HG02840 (cell line): ENCODE results near the gene CCDC190.
"Not testable (repeated sequence)": the region's sequence is repeated elsewhere in the genome, so short reads cannot be mapped to it uniquely, and the experiment has no call there.

Experiments
- ATAC-seq: cut with Tn5 transposase; IDR thresholded peaks from one replicate; pipeline ENCODE4 v1.9.1; 2021; ENCODE audit warnings: mild to moderate bottlenecking, moderate library complexity, moderate number of reproducible peaks; ENCODE audit not compliant: unreplicated experiment, low FRiP score

CCDC190 gene

DNA sequence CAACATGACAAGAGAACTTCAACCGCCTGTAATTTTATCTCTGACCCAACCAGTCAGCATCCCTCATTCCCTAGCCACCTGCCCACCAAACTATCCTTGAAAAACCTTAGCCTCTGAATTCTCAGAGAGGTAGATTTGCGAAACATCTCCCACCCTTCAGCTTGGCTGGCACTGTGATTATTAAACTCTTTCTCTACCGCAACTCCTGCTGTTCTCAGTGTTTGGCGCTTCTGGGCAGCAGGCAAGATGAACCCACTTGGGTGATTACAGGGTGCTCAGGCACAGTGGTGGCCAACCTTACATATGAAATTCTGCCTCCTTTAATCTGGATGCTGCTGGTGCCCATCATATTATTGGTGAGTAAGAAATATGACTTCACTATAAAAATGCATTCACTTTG, 22.1 kb downstream of the CCDC190 start:
- ATAC-seq, result no peak

DNA sequence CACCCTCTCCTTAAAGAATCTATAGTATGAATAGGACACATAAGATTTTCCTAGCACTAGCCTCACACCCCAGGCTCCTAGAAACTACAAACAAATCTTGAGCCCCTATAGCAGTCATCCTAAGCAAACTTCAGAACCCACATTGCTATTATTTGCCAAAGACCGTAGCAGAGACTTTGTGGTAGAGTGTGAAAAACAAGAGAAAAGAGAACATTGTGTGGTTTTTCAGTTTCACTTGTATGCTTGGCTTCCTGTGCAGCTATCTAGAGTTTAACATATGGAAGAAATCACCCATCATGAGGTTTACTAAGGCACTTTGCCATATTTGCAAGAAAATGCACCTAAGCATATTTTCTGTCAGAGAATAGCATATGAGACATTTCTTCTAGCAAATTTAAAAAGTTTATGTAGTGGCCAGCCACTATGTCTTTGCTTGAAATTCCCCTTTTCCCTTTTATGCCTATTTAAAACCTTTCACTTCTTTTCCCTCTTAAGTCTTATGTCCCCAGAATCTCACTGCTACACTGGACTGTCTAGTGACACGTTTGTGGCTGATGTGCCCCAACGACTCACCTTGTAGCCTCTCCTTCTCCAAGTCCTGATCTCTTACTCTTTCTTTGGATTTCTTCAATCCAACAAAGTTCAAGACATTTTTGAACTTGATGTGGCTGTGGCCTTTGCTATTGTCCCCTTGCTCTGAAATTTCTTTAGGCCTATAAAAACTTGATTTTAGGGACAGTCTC, 25.6 kb downstream of the CCDC190 start:
- peak; percentile 71 for ATAC-seq

DNA sequence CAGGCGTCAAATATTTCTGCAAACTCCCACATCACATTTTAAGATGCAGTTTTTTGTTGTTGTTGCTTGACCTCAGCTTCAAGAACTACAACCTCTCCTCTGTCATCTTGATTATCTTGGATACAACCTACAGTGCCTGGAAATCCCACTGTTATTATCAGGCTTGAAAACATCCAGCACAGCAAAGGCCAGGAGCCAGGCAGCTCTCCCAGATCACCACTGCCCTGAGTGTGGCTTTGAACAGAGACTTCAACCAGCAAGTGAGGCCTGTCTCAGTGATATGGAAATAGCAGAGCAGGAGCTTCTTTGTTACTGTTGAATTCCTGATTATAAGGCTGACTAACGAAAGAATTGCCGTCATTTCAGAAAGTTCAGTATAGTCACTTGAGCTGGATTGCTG, 28.5 kb downstream of the CCDC190 start:
- no peak for ATAC-seq

DNA sequence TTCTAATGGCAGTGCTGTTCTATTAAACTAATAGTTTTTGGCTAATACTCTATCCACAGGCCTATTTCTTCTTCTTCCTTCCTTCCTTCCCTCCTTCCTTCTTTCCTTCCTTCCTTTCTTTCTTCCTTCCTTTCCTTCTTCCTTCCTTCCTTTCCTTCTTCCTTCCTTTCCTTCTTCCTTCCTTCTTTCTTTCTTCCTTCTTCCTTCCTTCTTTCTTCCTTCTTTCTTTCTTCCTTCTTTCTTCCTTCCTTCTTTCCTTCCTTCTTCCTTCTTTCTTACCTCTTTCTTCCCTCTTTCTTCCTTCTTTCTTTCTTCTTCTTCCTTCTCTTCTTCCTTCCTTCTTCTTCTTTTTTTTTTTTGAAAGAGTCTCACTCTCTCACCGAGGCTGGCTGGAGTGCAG, 31.7 kb downstream of the CCDC190 start:
- no peak for ATAC-seq

DNA sequence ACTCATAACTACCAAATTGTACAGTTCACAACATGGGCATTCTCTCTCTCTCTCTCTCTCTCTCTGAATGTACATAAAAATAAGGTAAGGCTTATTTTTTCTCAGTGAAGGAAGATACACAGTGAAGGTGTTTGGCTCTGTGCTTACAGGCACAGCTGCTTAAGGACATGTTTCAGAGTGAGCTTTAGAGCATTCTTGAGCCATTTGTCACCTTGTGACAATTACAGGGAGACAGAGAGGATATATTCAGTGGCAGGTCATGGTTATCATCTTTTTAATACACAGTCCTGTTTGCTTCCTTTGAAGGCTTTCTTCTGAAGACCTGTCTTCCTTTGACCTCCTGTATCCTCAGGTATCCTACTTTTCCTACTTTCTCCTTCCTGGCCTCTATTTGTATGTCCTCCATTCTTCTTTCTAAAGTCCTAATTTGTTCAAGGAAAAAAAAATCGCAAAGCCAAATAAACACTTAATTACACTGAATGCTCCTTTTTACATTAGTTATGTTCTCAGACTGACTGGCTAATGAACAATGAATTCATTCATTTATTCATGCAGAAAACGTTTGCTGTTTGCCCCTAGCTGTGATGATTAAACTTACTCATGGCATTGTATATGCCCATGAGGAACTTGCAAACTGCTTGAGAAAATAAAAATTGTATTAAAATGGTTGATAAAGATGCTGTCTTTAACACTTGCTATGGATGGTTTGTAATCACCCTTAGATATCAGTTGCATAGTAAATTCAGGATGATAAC, 37.0 kb downstream of the CCDC190 start:
- no peak for ATAC-seq

DNA sequence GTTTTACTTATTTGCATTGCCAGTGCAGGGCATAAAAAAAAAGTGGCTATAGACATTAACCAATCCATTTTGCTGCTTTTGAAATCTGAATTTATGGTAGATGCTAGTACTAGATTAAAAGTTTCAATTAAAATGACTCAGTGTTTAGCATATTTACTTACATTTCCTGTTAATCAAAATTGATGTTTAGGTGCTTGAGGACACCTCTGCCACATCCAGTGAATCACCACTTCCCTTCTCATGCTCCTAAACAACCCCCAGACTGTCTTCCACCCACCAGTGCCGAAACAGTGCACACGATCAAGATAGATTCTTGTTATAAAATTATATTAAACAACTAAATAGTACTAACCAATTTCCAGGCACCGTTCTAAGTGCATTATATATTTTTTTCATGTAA, 37.7 kb downstream of the CCDC190 start:
- ATAC-seq, result no peak

DNA sequence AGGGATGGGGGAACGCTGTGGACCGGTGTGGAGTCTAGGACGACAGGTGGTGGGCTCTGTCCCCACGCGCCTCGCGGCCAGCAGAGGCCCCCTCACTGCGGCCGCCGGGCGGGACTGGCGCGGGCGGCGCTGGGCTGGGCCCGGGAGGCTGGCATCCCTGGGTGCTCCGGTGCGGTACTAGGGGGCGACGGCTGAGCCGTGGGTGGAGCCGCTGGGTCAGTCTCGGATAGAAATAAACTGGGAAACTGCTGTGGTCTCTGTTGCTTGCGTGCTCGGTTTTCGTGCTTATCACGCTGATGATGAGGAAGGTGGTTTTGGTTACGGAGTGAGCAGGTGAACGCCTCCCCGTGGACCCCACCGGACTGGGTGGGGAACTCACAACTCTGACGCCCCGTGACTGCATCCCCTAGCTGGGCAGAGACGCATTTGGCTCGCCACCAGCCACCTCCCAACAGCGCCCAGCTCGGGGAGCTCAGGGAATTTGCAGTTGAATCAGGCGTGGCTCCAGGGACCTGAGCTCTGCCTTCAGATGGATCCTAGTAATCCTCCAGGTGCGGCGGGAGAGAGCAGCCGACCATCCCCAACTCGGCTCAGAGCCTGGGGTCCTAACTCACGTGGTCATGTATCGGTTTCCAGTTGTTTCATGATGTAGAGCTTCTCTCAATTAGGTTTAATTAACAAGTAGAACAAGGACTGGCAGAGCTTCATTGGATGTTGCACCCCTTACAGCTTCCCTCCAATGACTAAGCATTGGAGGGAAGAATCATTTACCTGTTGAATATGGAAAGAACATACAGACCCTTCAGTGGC, 38.4 kb downstream of the CCDC190 start:
- ATAC-seq, result no peak

DNA sequence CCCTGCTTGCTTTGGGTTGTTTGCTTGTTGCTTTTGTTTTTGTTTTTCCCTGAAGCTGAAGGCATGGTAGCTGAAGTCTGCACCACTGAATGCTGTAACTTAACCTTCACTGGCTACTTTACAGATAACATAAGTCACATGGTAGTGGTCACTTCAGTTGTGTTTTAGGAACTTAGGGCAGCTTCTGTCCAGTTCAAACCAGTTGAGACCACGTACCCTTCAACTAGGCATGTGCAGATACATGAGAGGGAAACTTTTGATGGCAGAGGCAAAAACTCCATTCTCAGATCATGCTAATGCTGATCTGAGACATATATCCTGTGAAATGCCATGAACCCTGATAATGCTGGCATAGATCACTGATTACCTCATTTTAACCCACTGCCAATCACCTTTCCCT, 42.3 kb downstream of the CCDC190 start:
- ATAC-seq, result not testable (repeated sequence)

DNA sequence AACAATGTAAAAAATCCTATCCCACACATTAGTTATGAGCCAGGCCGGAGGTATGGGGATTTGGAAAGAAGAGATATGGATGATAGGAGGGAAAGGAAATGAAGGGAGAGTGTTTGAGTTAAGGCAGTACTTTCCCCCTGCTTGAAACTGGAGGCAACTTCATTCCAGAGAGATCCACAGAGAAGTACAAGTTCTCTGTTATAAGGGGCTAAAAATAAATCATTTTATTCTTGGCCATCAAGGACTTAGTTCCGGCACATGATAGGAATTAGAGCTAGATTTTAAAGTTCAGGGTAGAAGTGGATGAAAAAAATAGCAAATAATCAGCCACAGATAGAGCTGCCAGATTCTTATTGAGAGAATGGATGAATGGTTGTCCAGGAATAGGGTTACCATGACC, 42.8 kb downstream of the CCDC190 start:
- not testable (repeated sequence) for ATAC-seq

DNA sequence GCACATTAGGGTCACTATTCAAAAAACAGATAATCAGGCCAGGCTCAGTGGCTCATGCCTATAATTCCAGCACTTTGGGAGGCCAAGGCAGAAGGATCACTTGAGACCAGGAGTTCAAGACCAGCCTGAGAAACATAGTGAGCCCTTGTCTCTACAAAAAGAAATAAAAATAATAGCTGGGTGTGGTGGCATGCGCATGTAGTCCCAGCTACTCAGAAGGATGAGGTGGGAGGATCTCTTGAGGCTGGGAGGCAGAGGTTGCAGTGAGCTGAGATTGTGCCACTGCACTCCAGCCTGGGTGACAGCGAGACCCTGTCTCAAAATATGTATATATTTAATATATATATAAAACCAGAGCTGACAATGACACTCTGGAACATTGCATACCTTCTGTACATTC, 48.6 kb downstream of the CCDC190 start:
- not testable (repeated sequence) for ATAC-seq

DNA sequence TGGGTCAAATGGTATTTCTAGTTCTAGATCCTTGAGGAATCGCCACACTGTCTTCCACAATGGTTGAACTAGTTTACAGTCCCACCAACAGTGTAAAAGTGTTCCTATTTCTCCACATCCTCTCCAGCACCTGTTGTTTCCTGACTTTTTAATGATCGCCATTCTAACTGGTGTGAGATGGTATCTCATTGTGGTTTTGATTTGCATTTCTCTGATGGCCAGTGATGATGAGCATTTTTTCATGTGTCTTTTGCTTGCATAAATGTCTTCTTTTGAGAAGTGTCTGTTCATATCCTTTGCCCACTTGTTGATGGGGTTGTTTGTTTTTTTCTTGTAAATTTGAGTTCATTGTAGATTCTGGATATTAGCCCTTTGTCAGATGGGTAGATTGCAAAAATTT, 53.5 kb downstream of the CCDC190 start:
- ATAC-seq, result not testable (repeated sequence)
